ENCODE data around the gene ZNF575. TPM values are rescaled to one million over a fixed set of nuclear protein-coding genes. Genes with fewer than 3 reads are reported as not detected.

ZNF575 gene
- total and polyA plus RNA-seq, 10 of the 15 experiments (the other 5 are each of a cell fraction or from before 2014, with no cell fraction given): 0.18 to 2.8 (median 0.75) TPM

- TF ChIP-seq PRDM15 (CRISPR knock-in tag; IDR thresholded peaks at IDR 0.05) (no peak), BACH1 (IDR thresholded peaks at IDR 0.05; ENCODE audit: borderline replicate concordance) (0 out of 2 replicates have a peak, but pooled peaks have one; percentile 27), CBX3 (IDR thresholded peaks at IDR 0.05; ENCODE audit: borderline replicate concordance, low read depth) (no peak), MEF2A (IDR thresholded peaks at IDR 0.05; ENCODE audit: insufficient read depth, low read depth, low read length) (0 out of 2 replicates have a peak, but pooled peaks have one; percentile 58), PAX5 (IDR thresholded peaks at IDR 0.05; ENCODE audit: borderline replicate concordance, low read depth, low read length) (no peak), STAT1 (conservative IDR thresholded peaks at IDR 0.05) (no peak), HDGF (IDR thresholded peaks at IDR 0.05) (no peak), ZBTB40 (IDR thresholded peaks at IDR 0.05; ENCODE audit: borderline replicate concordance) (no peak; the same call in 1 of the 2 replicates), ZNF207 (IDR thresholded peaks at IDR 0.05; ENCODE audit: borderline replicate concordance) (no peak), NRF1 (conservative IDR thresholded peaks at IDR 0.05; ENCODE audit: low read depth, low read length) (no peak), REST (IDR thresholded peaks at IDR 0.05; ENCODE audit: low read depth, low read length) (no peak)
- TF ChIP-seq, protein P1, sequence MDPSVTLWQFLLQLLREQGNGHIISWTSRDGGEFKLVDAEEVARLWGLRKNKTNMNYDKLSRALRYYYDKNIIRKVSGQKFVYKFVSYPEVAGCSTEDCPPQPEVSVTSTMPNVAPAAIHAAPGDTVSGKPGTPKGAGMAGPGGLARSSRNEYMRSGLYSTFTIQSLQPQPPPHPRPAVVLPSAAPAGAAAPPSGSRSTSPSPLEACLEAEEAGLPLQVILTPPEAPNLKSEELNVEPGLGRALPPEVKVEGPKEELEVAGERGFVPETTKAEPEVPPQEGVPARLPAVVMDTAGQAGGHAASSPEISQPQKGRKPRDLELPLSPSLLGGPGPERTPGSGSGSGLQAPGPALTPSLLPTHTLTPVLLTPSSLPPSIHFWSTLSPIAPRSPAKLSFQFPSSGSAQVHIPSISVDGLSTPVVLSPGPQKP (IDR thresholded peaks at IDR 0.05; ENCODE audit: low read depth, low read length): no peak
Measured at GRCh38 chr19:43562698-43563241, 29.8 kb downstream of the ZNF575 start (continued).

All from GM12878 (cell line).